ENCODE results near the gene UBALD2. TPM values are rescaled to one million over a fixed set of nuclear protein-coding genes. Genes with fewer than 3 reads are reported as not detected.

Gene UBALD2
- total RNA-seq, 1 donor from 2014 or later = 13.2 TPM

DNA sequence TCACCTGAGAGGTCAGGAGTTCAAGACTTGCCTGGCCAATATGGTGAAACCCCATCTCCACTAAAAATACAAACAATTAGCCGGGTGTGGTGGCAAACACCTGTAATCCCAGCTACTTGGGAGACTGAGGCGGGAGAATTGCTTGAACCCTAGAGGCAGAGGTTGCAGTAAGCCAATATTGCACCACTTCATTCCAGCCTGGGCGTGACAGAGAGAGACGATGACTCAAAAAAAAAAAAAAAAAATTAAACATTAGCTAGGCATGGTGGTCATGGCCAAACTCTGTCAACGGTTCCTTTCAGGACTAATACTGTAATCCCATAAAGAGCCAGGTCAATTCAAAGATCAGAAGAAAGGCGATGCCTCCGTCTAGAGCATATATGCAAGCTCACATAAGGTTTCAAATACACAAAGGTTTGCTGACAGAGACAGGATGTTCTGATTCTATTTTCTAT is 27.3 kb upstream of the UBALD2 start:
- Mint-ChIP-seq H3K36me3 (ENCODE audit: low read depth) (no peaks in the 10 kb centered on the region), H3K4me3 (ENCODE audit: unreplicated experiment) (no peak overlapping the region), H3K27me3 (ENCODE audit: low read depth) (peaks cover 6% of the 10 kb centered on the region), H3K9me3 (ENCODE audit: low read depth) (no peaks in the 10 kb centered on the region), H3K4me1 (ENCODE audit: low read depth) (peaks cover 7% of the 10 kb centered on the region), H3K27ac (ENCODE audit: unreplicated experiment) (no peak overlapping the region)
- no peak for DNase-seq (ENCODE audit: low spot score)
- TF ChIP-seq, protein P1, sequence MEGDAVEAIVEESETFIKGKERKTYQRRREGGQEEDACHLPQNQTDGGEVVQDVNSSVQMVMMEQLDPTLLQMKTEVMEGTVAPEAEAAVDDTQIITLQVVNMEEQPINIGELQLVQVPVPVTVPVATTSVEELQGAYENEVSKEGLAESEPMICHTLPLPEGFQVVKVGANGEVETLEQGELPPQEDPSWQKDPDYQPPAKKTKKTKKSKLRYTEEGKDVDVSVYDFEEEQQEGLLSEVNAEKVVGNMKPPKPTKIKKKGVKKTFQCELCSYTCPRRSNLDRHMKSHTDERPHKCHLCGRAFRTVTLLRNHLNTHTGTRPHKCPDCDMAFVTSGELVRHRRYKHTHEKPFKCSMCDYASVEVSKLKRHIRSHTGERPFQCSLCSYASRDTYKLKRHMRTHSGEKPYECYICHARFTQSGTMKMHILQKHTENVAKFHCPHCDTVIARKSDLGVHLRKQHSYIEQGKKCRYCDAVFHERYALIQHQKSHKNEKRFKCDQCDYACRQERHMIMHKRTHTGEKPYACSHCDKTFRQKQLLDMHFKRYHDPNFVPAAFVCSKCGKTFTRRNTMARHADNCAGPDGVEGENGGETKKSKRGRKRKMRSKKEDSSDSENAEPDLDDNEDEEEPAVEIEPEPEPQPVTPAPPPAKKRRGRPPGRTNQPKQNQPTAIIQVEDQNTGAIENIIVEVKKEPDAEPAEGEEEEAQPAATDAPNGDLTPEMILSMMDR (IDR thresholded peaks at IDR 0.05) = no peak

DNA sequence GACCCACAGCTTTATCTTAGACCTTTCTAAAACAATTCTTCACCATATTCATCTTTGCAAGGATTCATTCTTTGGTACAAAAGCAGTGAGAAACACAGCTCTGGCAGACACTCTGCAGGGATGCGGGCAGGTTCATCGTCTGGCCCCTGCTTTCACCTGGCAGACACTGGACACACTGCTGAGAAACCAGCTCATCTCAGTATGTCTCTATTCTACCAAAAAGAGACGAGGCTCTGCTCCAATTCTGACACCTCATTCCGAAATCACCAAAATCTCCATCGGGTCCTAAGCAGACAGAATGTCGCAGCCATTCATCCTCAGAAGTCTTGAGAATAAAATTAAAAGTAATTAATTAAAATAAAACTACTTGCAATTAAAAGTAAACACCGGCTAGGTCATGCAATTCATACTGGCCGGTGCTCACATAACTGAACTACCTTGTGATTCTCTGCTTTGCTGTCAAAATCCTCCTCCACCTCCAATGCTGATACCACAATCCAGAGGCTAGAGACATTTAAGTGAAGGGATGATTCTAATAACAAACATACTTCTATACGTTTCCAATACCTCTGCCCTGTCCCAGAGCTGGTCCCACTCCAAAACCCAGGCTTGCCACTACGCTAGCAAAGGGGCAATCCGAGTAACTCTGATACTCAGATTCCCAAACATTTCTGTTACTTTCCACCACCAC is 26.2 kb upstream of the UBALD2 start:
- peaks cover 7% of the 10 kb centered on the region for H3K4me1 Mint-ChIP-seq (ENCODE audit: low read depth)
- no peaks in the 10 kb centered on the region for H3K9me3 Mint-ChIP-seq (ENCODE audit: low read depth)
- H3K27ac Mint-ChIP-seq (ENCODE audit: unreplicated experiment) = no peak overlapping the region
- peak overlapping the region; percentile 27 for H3K4me3 Mint-ChIP-seq (ENCODE audit: unreplicated experiment)
- no peak for DNase-seq (ENCODE audit: low spot score)
- H3K27me3 Mint-ChIP-seq (ENCODE audit: low read depth) = peaks cover 14% of the 10 kb centered on the region
- TF ChIP-seq, protein P1 (IDR thresholded peaks at IDR 0.05) = no peak
- H3K36me3 Mint-ChIP-seq (ENCODE audit: low read depth) = no peaks in the 10 kb centered on the region

DNA sequence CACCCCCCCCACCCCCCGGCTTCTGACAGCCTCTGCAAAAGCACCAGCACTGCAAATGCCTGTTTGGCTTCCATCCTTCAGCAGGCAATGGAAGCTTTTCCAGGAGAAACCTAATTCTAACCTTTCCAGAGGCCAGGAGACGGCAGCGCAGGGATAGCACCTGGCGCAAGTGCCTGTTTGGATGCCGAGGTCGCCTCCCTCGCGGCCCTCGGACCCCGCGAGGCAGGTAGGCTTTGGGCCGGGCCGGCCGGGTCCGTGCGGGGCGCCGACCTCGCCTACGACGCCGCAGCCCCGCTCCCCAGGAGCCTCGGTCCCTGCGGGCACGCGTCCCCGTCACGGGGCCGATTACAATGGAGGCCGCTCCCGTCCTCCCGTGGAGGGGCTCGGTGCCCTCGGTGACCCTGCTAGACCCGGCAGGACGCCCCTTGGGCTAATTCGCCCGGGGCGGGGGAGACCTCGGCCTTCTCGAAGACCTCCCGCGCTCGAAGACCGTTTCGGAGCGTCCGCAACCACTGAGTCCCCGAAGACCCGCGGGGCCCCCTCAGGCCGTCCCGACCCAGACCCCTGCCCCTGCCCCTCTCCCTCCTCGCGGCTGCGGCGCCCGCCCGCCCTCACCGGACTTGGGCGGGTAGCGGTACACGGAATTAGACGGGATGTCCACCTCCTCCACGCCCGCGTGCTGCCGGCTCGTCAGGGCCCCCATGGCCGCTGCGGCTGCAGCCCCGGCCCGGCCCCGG is 25.4 kb upstream of the UBALD2 start:
- TF ChIP-seq, protein P1 (IDR thresholded peaks at IDR 0.05) = no peak
- Mint-ChIP-seq H3K4me1 (ENCODE audit: low read depth) (peaks cover 7% of the 10 kb centered on the region), H3K9me3 (ENCODE audit: low read depth) (no peaks in the 10 kb centered on the region), H3K27ac (ENCODE audit: unreplicated experiment) (no peak overlapping the region), H3K36me3 (ENCODE audit: low read depth) (no peaks in the 10 kb centered on the region), H3K4me3 (ENCODE audit: unreplicated experiment) (peak overlapping the region; percentile 58), H3K27me3 (ENCODE audit: low read depth) (peaks cover 14% of the 10 kb centered on the region)
- no peak for DNase-seq (ENCODE audit: low spot score)

DNA sequence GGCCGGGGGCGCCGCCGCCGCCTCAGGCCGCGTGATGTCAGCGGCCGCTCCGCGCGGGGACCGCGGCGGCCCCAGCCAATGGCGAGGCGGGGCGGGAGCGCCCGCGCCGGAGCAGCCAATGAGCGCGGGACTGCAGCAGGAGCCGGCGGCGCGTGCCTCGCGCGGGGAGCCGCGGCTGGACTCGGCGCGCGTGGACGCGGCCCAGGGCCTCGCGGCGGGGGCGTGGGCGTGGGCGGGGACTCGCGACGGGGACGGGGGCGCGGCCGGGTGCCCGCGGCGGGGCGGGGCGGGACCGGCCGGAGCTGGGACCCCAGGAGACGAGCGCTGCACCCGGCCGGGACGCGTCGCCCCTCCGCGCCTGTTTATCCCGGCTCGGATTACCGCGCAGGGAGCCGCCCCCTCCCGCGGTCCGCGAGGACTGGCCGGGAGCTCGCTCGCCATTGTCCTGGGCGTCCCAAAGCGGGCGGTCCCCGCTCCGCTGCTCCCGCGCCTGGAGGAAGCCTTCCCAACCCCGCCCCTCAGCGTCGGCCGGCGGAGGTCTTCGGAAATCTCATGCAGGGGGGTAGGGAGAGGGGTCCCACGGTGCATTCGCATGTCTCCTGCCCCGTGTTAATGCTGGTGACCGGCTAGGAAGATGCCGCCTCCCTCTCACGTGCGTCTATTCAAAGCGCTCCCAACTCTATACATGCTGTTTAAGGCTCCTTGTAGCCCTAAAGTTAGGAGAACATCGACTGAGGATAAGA is 24.5 kb upstream of the UBALD2 start, which contains the start of gene RNF157:
TSS of gene RNF157 (minus strand) at position 33 of the 743 bp plus-strand sequence. CDS start 253 bp downstream, outside the sequence.
- no peaks in the 10 kb centered on the region for H3K36me3 Mint-ChIP-seq (ENCODE audit: low read depth)
- H3K9me3 Mint-ChIP-seq (ENCODE audit: low read depth) = no peaks in the 10 kb centered on the region
- H3K4me1 Mint-ChIP-seq (ENCODE audit: low read depth) = peaks cover 7% of the 10 kb centered on the region
- DNase-seq (ENCODE audit: low spot score) = no peak
- TF ChIP-seq, protein P1 (IDR thresholded peaks at IDR 0.05) = no peak
- peak within 1 kb of the TSS; percentile 39 for H3K27ac Mint-ChIP-seq (ENCODE audit: unreplicated experiment)
- H3K27me3 Mint-ChIP-seq (ENCODE audit: low read depth) = peaks cover 14% of the 10 kb centered on the region
- H3K4me3 Mint-ChIP-seq (ENCODE audit: unreplicated experiment) = peak within 1 kb of the TSS; percentile 78

DNA sequence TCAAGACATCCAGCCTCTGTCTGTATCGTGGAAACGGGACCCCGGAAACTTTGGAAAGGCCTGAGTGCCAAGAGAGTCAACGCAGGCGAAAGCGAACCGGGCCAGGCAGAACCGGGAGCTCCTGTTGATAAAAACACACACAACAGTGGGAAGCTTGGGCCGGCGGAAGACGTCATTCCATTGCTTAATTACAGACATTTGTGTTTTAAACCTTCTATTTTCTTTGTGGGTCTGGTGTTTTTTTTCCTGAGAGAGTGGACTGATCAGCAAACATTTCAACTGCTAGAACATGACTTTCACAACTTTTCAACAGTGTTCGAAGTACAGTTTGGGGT is 24.0 kb upstream of the UBALD2 start:
- H3K4me1 Mint-ChIP-seq (ENCODE audit: low read depth) = peaks cover 9% of the 10 kb centered on the region
- H3K27ac Mint-ChIP-seq (ENCODE audit: unreplicated experiment) = no peak overlapping the region
- no peaks in the 10 kb centered on the region for H3K36me3 Mint-ChIP-seq (ENCODE audit: low read depth)
- H3K9me3 Mint-ChIP-seq (ENCODE audit: low read depth) = no peaks in the 10 kb centered on the region
- H3K4me3 Mint-ChIP-seq (ENCODE audit: unreplicated experiment) = peak overlapping the region; percentile 78
- H3K27me3 Mint-ChIP-seq (ENCODE audit: low read depth) = peaks cover 16% of the 10 kb centered on the region
- no peak for DNase-seq (ENCODE audit: low spot score)
- TF ChIP-seq, protein P1 (IDR thresholded peaks at IDR 0.05) = no peak

Data from chondrocyte (in vitro differentiated cells).